NT2/D1 (cell line): ENCODE measurements around the gene EXOC6.
A peak's percentile ranks its signal among the peaks of the same experiment; 100 is the strongest.

ENCODE experiments used
- DNase-seq: peaks from one replicate; pipeline ENCODE4 v3.0.0-alpha.2; 2011; ENCODE audit warnings: low read depth, low spot score
- H3K27me3 ChIP-seq: 2 replicates; pipeline ENCODE4 v1.6.0; 2011; ENCODE audit warnings: mild to moderate bottlenecking; ENCODE audit not compliant: insufficient read length, insufficient read depth
- H3K36me3 ChIP-seq: 2 replicates; pipeline ENCODE4 v1.6.1; 2011; ENCODE audit warnings: mild to moderate bottlenecking, low read length, mixed read lengths; ENCODE audit not compliant: insufficient read depth, insufficient read length
- H3K4me1 ChIP-seq: 2 replicates; pipeline ENCODE4 v1.5.1; 2011; ENCODE audit not compliant: insufficient read depth, insufficient read length
- H3K4me3 ChIP-seq: 2 replicates; pipeline ENCODE4 v1.5.1; 2011; ENCODE audit warnings: low read depth; ENCODE audit not compliant: insufficient read length
- H3K9ac ChIP-seq: 2 replicates; pipeline ENCODE4 v1.6.0; 2011; ENCODE audit warnings: low read depth; ENCODE audit not compliant: insufficient read length
- H3K9me3 ChIP-seq: 2 replicates; pipeline ENCODE4 v1.5.1; 2011; ENCODE audit warnings: mild to moderate bottlenecking, low read length; ENCODE audit not compliant: insufficient read depth
- SUZ12 ChIP-seq: IDR thresholded peaks from 2 replicates; pipeline ENCODE4 v1.6.1; 2011; ENCODE audit not compliant: insufficient read length, insufficient read depth; ENCODE audit errors: extremely low read depth
- YY1 ChIP-seq: IDR thresholded peaks from 2 replicates; pipeline ENCODE4 v1.6.1; 2011; ENCODE audit not compliant: insufficient read length, insufficient read depth
- ZNF274 ChIP-seq: IDR thresholded peaks from 2 replicates; pipeline ENCODE4 v1.6.1; 2011; ENCODE audit warnings: mild to moderate bottlenecking, low read depth, low read length

EXOC6 gene, protein sequence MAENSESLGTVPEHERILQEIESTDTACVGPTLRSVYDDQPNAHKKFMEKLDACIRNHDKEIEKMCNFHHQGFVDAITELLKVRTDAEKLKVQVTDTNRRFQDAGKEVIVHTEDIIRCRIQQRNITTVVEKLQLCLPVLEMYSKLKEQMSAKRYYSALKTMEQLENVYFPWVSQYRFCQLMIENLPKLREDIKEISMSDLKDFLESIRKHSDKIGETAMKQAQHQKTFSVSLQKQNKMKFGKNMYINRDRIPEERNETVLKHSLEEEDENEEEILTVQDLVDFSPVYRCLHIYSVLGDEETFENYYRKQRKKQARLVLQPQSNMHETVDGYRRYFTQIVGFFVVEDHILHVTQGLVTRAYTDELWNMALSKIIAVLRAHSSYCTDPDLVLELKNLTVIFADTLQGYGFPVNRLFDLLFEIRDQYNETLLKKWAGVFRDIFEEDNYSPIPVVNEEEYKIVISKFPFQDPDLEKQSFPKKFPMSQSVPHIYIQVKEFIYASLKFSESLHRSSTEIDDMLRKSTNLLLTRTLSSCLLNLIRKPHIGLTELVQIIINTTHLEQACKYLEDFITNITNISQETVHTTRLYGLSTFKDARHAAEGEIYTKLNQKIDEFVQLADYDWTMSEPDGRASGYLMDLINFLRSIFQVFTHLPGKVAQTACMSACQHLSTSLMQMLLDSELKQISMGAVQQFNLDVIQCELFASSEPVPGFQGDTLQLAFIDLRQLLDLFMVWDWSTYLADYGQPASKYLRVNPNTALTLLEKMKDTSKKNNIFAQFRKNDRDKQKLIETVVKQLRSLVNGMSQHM

DNA sequence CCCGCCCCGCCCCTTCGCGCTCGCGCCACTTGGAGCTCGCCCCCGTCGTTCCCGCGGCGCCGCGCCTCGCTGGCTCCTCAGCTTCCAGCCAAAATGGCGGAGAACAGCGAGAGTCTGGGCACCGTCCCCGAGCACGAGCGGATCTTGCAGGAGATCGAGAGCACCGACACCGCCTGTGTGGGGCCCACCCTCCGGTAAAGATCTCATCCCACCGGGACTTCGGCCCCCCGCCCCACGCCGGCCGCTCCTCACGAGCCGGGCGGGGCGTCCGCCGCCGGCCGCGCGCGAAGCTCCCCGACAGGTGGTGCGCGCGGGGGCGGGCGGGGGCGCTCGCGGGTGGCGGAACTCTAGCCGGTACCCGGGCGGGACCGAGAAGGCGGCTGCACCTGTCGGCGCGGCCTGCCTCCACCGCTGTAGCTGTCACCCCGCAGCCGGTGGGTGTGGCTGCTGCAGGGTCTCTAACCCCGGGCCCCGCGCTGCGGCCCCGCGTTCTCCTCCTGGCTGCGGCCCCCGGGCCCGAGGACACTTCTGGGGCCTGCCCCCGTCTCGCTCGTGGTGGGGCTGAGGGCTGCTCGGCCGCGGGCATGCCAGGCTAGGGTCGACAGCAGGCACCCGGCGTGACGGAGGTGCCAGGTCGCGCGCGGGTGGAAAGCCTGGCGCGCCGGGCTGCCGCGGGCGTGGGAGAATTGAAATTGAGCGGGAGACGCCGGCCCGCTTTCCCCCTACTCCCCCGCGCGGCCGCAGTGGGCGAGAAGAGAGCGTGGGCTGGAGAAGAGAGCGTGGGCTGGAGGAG, at the start of gene EXOC6:
Gene EXOC6 (plus strand): TSS at position 80 of the 793 bp plus-strand sequence. CDS start 14 bp downstream, at position 94.
- Histone ChIP-seq H3K36me3 (no peaks in the 10 kb centered on the region), H3K27me3 (peaks cover 24% of the 10 kb centered on the region), H3K4me1 (no peaks in the 10 kb centered on the region), H3K9ac (peak within 1 kb of the TSS; percentile 72), H3K4me3 (peak within 1 kb of the TSS; percentile 57), H3K9me3 (0 out of 2 replicates have a peak, but pooled peaks cover 6% of the 10 kb centered on the region)
- no peak for TF ChIP-seq SUZ12
- peak; percentile 18 for TF ChIP-seq YY1
- peak; percentile 32 for DNase-seq

DNA sequence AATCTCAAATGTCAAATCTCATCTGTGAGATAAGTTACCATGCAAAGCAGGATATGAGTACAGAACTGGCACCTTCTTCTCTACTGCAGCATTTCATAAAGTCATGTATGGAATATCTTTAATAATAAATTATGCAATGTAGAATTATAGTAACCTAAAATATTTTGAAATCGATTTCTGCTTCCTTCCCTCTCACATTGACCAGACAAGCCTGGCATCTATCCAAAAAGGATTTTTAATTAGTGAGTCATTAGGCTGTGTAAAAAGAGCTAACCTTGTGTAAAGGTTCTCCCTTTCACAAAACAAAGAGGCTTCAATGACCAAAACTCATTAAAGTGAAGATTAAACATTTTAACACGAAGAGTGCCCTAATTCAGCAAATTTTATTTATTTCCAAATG, 48.8 kb upstream of the EXOC6 start:
- Histone ChIP-seq H3K4me3 (no peak overlapping the region), H3K4me1 (no peaks in the 10 kb centered on the region), H3K9ac (no peak overlapping the region), H3K9me3 (no peaks in the 10 kb centered on the region), H3K36me3 (no peaks in the 10 kb centered on the region), H3K27me3 (no peaks in the 10 kb centered on the region)
- TF ChIP-seq ZNF274 (no peak), SUZ12 (no peak), YY1 (no peak)
- no peak for DNase-seq

DNA sequence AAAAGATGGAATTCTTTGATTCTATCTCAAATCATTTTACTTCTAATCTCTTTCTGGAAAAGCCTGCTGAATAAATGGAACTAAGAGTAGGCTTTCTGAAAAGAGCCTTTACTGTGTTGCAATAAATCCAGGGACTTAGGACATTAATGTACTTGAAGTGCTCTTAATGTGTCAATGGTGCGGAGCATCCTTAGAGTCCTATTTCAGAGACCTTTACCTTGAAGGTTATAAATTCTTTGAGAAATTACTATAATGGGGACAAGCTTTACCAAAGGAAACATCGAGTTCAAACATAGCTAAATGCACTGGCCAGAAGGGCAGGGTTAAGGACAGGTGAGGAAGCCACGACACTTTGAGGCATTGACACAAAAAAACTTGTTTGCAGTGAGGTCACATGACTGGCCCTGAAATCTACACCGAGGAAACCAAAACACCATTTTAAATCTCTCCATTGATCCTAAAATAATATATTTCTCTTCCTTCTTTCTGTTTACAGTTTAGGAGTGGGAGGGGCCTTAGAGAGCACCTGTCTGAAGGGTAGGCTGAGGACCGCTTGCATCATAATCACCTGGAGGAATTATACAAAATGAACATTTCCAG, 48.1 kb upstream of the EXOC6 start:
- H3K36me3 ChIP-seq: no peaks in the 10 kb centered on the region
- TF ChIP-seq YY1 (no peak), ZNF274 (no peak), SUZ12 (no peak)
- H3K4me3 ChIP-seq: no peak overlapping the region
- DNase-seq: no peak
- H3K4me1 ChIP-seq: no peaks in the 10 kb centered on the region
- no peaks in the 10 kb centered on the region for H3K9me3 ChIP-seq
- no peak overlapping the region for H3K9ac ChIP-seq
- H3K27me3 ChIP-seq: no peaks in the 10 kb centered on the region

DNA sequence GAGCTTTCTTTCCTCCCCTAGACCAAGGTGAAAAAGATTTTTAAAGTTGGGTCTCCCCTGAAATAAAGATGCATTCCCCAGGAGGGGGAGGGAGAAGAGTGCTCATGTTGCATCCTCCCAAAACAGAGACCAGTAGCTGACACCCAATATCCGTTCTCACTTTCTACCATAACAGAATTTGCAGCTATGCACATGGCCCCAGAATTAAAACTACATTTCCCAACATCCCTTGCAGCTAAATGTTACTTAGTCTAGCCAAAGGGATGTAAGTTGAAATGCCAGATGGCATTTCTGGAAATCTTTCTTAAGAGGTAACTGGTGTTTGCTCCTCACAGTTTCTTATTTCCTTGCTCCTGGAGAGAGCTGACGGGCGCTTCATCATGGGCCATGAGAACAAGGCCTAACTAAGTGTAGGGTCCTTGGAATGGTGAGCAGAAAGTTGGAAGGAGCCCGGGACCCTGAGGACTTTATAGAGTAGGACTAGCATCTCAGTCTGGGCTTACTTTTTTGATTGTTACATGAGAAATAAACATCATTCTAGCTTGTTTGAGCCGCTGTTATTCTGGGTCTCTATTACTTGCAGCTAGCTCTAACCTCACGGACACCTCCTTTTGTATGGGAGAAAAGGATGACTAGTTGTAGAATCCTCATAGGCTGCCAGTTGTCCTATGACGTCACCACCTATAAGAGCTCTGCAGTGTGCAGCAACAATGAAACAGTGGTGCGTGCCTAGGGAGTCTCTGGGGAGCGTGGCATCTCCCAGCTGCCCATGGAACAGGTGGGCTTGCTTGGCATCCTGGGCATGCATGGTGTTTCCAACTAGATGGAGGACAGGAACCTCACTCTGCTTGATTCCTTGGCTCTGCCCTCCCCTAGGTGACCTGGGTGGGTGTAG, 46.1 kb upstream of the EXOC6 start:
- DNase-seq: no peak
- no peaks in the 10 kb centered on the region for H3K27me3 ChIP-seq

DNA sequence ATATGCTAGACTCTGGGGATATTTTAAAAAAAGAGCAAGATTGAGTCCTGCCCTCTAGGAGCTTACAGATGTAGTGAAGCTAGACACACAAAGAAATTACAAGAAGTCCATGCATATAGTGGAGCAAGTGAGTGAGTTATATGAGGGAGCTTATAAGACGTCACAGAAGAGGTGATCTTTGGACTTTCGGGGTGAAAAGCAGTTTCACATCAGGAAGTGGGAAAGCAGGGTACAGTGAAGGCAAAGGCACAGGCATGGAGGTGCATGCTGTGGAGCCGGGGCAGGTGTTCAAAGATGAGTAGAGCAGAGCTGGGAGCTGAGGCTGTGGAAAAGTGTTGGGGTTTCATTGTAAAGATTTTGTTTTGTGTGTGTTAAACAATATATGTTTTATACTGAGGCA, 38.5 kb upstream of the EXOC6 start:
- Histone ChIP-seq H3K4me1 (no peaks in the 10 kb centered on the region), H3K9me3 (no peaks in the 10 kb centered on the region), H3K4me3 (no peak overlapping the region), H3K36me3 (no peaks in the 10 kb centered on the region), H3K9ac (no peak overlapping the region), H3K27me3 (no peaks in the 10 kb centered on the region)
- TF ChIP-seq SUZ12 (no peak), ZNF274 (no peak)
- DNase-seq: no peak

More for the DNA sequence above, 46.1 kb upstream of the EXOC6 start:
- H3K9me3 ChIP-seq: no peaks in the 10 kb centered on the region
- no peak overlapping the region for H3K4me3 ChIP-seq
- H3K9ac ChIP-seq: no peak overlapping the region
- H3K4me1 ChIP-seq: no peaks in the 10 kb centered on the region
- no peak for TF ChIP-seq SUZ12
- no peak for TF ChIP-seq ZNF274
- no peak for TF ChIP-seq YY1
- H3K36me3 ChIP-seq: no peaks in the 10 kb centered on the region

DNA sequence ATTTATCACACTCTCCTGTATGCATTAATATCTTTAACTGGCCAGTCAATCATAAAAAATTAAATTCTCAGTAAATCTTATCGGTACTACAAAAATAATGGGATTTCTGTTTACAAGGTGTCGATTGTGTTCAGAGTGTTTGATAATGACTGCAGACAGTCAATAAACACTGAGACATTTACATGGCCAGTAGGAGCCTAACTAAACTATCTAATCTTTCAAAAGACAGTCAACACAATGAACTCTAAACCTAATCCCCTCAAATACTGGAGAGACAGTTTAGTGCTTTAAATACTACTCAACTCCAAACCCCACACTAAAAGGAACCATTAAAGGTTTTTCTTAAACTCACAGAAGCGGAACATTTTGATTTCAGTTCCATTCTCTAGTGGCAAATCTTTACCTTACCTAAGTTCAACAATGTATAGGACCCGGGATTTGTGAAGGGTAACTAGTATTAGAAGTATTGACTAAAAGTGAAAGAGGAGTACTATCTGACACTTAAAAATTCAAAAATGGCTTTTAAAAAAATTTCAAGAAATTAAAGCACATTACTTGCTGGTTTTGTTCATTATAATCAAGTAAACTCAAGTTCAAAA, 37.3 kb upstream of the EXOC6 start:
- Histone ChIP-seq H3K9ac (no peak overlapping the region), H3K4me3 (no peak overlapping the region), H3K27me3 (no peaks in the 10 kb centered on the region), H3K9me3 (no peaks in the 10 kb centered on the region), H3K4me1 (no peaks in the 10 kb centered on the region), H3K36me3 (no peaks in the 10 kb centered on the region)
- DNase-seq: no peak
- no peak for TF ChIP-seq SUZ12
- no peak for TF ChIP-seq YY1
- no peak for TF ChIP-seq ZNF274
